Measurements from ENCODE around the gene CDIPT.
A peak's percentile ranks its signal among the peaks of the same experiment; 100 is the strongest.

CDIPT gene

GRCh38 chr16:29811170-29811895, 51.7 kb downstream of the CDIPT start:
- DNase-seq (ENCODE audit: low read depth in 2 of 2) = peak in 1 of 2 donors; percentile 40

- DNase-seq (ENCODE audit: low read depth in 2 of 2) = no peak
Observed at GRCh38 chr16:29810699-29811169, 52.3 kb downstream of the CDIPT start.

- DNase-seq (ENCODE audit: low read depth in 2 of 2) = no peak
Observed at GRCh38 chr16:29809850-29810698, 53.0 kb downstream of the CDIPT start.

GRCh38 chr16:29809031-29809747, 53.8 kb downstream of the CDIPT start:
- DNase-seq (ENCODE audit: low read depth in 2 of 2) = no peak

Data from stimulated activated CD4-positive, alpha-beta T cell treated with anti-CD3 and anti-CD28 coated beads, Interleukin-1b, Interleukin-23, amount 100 ng/mL, for 1 hour (primary cell).